Measurements from ENCODE around the gene ZNF385B.

DNA sequence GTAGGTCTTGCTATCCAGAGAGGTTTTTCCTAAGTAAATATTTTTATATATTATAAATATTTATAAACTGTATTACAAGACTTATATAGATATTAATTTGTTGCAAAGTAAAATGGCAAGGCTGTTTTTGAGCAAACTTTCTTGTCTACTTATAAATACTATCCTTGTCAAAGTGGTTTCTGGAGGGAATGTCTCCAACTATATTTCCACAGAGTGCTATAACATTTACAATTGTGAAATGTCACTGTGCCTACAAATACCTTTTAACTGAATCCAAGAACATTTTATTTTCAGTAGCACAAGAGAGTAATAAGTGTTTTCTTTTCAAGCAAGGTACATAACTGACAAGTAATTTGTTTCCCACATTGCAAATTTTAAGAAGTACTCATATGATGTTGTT, 256.8 kb downstream of the ZNF385B start:
- TF ChIP-seq, protein P1, sequence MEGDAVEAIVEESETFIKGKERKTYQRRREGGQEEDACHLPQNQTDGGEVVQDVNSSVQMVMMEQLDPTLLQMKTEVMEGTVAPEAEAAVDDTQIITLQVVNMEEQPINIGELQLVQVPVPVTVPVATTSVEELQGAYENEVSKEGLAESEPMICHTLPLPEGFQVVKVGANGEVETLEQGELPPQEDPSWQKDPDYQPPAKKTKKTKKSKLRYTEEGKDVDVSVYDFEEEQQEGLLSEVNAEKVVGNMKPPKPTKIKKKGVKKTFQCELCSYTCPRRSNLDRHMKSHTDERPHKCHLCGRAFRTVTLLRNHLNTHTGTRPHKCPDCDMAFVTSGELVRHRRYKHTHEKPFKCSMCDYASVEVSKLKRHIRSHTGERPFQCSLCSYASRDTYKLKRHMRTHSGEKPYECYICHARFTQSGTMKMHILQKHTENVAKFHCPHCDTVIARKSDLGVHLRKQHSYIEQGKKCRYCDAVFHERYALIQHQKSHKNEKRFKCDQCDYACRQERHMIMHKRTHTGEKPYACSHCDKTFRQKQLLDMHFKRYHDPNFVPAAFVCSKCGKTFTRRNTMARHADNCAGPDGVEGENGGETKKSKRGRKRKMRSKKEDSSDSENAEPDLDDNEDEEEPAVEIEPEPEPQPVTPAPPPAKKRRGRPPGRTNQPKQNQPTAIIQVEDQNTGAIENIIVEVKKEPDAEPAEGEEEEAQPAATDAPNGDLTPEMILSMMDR (IDR thresholded peaks at IDR 0.05) = no peak
- TF ChIP-seq EP300 (IDR thresholded peaks at IDR 0.05) = no peak

All from ovary (tissue), 3 donors.